Measurements from ENCODE around the gene ARHGAP28.

The ARHGAP28 gene

GRCh38 chr18:6830916-6831315 is 101.4 kb downstream of the ARHGAP28 start:
- TF ChIP-seq REST (IDR thresholded peaks at IDR 0.05; ENCODE audit: insufficient replicate concordance, low read depth) (no peak), GABPA (IDR thresholded peaks at IDR 0.05; ENCODE audit: low read depth) (no peak), POLR2AphosphoS5 (IDR thresholded peaks at IDR 0.05; ENCODE audit: low read depth) (no peak), SPI1 (IDR thresholded peaks at IDR 0.05; ENCODE audit: borderline replicate concordance, low read depth) (no peak)
- TF ChIP-seq, protein P1, sequence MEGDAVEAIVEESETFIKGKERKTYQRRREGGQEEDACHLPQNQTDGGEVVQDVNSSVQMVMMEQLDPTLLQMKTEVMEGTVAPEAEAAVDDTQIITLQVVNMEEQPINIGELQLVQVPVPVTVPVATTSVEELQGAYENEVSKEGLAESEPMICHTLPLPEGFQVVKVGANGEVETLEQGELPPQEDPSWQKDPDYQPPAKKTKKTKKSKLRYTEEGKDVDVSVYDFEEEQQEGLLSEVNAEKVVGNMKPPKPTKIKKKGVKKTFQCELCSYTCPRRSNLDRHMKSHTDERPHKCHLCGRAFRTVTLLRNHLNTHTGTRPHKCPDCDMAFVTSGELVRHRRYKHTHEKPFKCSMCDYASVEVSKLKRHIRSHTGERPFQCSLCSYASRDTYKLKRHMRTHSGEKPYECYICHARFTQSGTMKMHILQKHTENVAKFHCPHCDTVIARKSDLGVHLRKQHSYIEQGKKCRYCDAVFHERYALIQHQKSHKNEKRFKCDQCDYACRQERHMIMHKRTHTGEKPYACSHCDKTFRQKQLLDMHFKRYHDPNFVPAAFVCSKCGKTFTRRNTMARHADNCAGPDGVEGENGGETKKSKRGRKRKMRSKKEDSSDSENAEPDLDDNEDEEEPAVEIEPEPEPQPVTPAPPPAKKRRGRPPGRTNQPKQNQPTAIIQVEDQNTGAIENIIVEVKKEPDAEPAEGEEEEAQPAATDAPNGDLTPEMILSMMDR (IDR thresholded peaks at IDR 0.05; ENCODE audit: insufficient read depth, low read length), result no peak
- H3K27ac ChIP-seq (replicated peaks), result no peak overlapping the region
- peaks cover 4% of the 10 kb centered on the region for H3K27me3 ChIP-seq (ENCODE audit: insufficient read depth, poor library complexity, severe bottlenecking)

GRCh38 chr18:6835345-6835744 is 105.8 kb downstream of the ARHGAP28 start:
- no peak overlapping the region for H3K27ac ChIP-seq (replicated peaks)
- H3K4me3 ChIP-seq (replicated peaks; ENCODE audit: insufficient read depth, low read length), result no peak overlapping the region
- H3K27me3 ChIP-seq (ENCODE audit: insufficient read depth, poor library complexity, severe bottlenecking), result peaks cover 4% of the 10 kb centered on the region
- DNase-seq (ENCODE audit: low read depth in 1 of 2, low spot score in 1 of 2), result no peak
- TF ChIP-seq POLR2AphosphoS5 (IDR thresholded peaks at IDR 0.05; ENCODE audit: low read depth), result no peak
- TF ChIP-seq SPI1 (IDR thresholded peaks at IDR 0.05; ENCODE audit: borderline replicate concordance, low read depth), result no peak
- TF ChIP-seq, protein P1 (IDR thresholded peaks at IDR 0.05; ENCODE audit: insufficient read depth, low read length), result no peak
- no peak for TF ChIP-seq GABPA (IDR thresholded peaks at IDR 0.05; ENCODE audit: low read depth)
- no peak for TF ChIP-seq REST (IDR thresholded peaks at IDR 0.05; ENCODE audit: insufficient replicate concordance, low read depth)

More at GRCh38 chr18:6830916-6831315, 101.4 kb downstream of the ARHGAP28 start:
- DNase-seq (ENCODE audit: low read depth in 1 of 2, low spot score in 1 of 2), result no peak
- H3K4me3 ChIP-seq (replicated peaks; ENCODE audit: insufficient read depth, low read length), result no peak overlapping the region

- Histone ChIP-seq H3K4me3 (replicated peaks; ENCODE audit: insufficient read depth, low read length) (no peak overlapping the region), H3K27ac (replicated peaks) (no peak overlapping the region), H3K27me3 (ENCODE audit: insufficient read depth, poor library complexity, severe bottlenecking) (peaks cover 4% of the 10 kb centered on the region)
- TF ChIP-seq, protein P1 (IDR thresholded peaks at IDR 0.05; ENCODE audit: insufficient read depth, low read length), result no peak
- TF ChIP-seq GABPA (IDR thresholded peaks at IDR 0.05; ENCODE audit: low read depth) (no peak), POLR2AphosphoS5 (IDR thresholded peaks at IDR 0.05; ENCODE audit: low read depth) (no peak), SPI1 (IDR thresholded peaks at IDR 0.05; ENCODE audit: borderline replicate concordance, low read depth) (no peak), REST (IDR thresholded peaks at IDR 0.05; ENCODE audit: insufficient replicate concordance, low read depth) (no peak)
- no peak for DNase-seq (ENCODE audit: low read depth in 1 of 2, low spot score in 1 of 2)
These were observed 106.8 kb downstream of the ARHGAP28 start for GRCh38 chr18:6836331-6836730.
